Mucosa of rectum (tissue), 2 donors: ENCODE results near the gene C12orf54.

Experiments
- H3K27ac ChIP-seq, 2 donors: one replicate each; pipeline ENCODE4 v1.7.0; 2013; ENCODE audit warnings: inconsistent platforms in 2 of 2, low read depth in 2 of 2, low read length in 2 of 2
- H3K27me3 ChIP-seq, 2 donors: one replicate each; pipeline ENCODE4 v1.7.0; 2013; ENCODE audit warnings: low read length in 2 of 2; ENCODE audit not compliant: control insufficient read depth in 2 of 2, insufficient read depth in 2 of 2
- H3K36me3 ChIP-seq, 2 donors: one replicate each; pipeline ENCODE4 v1.7.0; 2013; ENCODE audit warnings: low read length in 2 of 2; ENCODE audit not compliant: control insufficient read depth in 2 of 2, insufficient read depth in 2 of 2
- H3K4me1 ChIP-seq, 2 donors: one replicate each; pipeline ENCODE4 v1.7.0; 2013; ENCODE audit warnings: low read length in 2 of 2, mild to moderate bottlenecking in 1 of 2; ENCODE audit not compliant: control insufficient read depth in 2 of 2, insufficient read depth in 2 of 2
- H3K4me3 ChIP-seq, 2 donors: one replicate each; pipeline ENCODE4 v1.7.0; 2013; ENCODE audit warnings: low read length in 2 of 2
- H3K9ac ChIP-seq, 2 donors: one replicate each; pipeline ENCODE4 v1.7.0; 2013; ENCODE audit warnings: low read length in 2 of 2, low read depth in 1 of 2, mild to moderate bottlenecking in 1 of 2
- H3K9me3 ChIP-seq, 2 donors: one replicate each; pipeline ENCODE4 v1.7.0; 2013; ENCODE audit warnings: low read length in 2 of 2; ENCODE audit not compliant: control insufficient read depth in 2 of 2
- donor health status: healthy.
- donor health status: Normal muscosa, but diverticular disease.

Gene C12orf54

DNA sequence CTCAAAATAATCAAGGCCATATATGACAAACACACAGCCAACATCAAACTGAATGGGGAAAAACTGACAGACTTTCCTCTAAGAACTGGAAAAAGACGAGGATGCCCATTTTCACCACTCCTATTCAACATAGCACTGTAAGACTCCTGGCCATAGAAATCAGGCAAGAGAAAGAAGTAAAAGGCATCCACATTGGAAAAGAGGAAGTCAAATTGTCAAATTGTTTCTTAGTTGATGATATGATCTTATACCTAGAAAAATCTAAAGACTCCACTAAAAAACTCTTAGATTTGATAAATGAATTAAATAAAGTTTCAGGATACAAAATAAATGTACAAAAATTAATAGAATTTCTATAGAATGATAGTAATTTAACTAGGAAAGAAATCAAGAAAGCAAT, 54.3 kb downstream of the C12orf54 start:
- no peaks in the 10 kb centered on the region for H3K36me3 ChIP-seq
- H3K27me3 ChIP-seq, result no peaks in the 10 kb centered on the region
- H3K9me3 ChIP-seq, result no peaks in the 10 kb centered on the region
- no peak overlapping the region for H3K27ac ChIP-seq
- no peak overlapping the region for H3K4me3 ChIP-seq
- no peak overlapping the region for H3K9ac ChIP-seq
- H3K4me1 ChIP-seq, result no peaks in the 10 kb centered on the region

DNA sequence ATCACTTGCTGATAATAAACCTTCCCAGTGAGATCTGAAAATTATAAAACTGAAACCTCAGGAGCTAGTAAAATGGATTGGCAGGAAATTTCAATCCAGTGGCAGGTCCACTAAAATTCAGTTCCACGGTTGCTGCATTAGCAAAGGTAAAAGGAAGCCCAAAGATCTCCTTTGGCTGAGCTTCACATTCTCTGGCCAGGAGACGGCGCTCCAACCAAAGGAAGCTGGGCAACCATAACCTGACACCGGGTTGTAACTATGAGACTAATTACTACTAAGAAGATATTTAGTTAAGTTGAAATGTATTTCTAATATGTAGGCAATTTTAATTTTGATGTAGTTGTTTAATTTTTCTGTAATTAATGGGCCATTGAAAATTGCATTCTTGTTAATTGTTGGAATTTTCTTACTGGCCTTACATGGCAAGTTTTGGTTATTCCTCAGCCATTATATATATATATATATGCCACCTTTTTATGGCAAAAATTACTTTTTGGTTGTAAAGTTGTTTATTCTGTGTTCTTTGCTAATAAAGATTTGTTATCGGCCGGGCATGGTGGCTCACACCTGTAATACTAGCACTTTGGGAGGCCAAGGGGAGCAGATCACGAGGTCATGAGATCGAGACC, 60.1 kb downstream of the C12orf54 start:
- no peak overlapping the region for H3K4me3 ChIP-seq
- H3K9ac ChIP-seq, result no peak overlapping the region
- no peaks in the 10 kb centered on the region for H3K36me3 ChIP-seq
- H3K27me3 ChIP-seq, result peaks cover 4 to 7% of the 10 kb centered on the region in 2 donors
- H3K9me3 ChIP-seq, result no peaks in the 10 kb centered on the region
- no peaks in the 10 kb centered on the region for H3K4me1 ChIP-seq
- H3K27ac ChIP-seq, result no peak overlapping the region

DNA sequence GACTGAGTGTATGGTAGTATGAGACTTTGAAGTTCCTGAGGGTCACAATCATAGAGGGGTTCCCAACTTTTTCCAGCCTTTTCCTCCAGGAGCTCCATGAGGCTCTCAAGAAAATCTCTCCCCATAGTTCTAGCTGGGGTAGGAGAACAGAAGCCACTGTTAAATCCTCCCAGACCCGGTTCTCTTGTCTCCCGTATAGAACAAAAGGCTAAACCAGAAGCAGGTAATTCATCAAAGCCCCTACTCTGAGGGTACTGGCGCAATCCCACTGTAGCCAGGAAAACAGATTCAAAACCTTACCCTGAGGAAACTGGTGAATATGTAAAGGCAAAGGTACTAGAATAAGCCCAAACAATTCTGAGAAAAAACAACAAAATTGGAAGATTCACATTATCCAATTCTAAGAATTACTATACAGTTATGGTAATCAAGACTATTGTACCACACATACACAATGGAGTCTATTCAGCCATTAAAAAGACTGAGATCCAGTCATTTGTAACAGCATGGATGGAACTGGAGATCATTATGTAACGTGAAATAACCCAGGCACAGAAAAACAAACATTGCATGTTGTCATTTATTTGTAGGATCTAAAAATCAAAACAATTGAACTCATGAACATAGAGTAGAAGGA, 63.7 kb downstream of the C12orf54 start:
- Histone ChIP-seq H3K27ac (no peak overlapping the region), H3K9me3 (no peaks in the 10 kb centered on the region), H3K36me3 (no peaks in the 10 kb centered on the region)

More for the DNA sequence above, 63.7 kb downstream of the C12orf54 start:
- no peaks in the 10 kb centered on the region for H3K4me1 ChIP-seq
- peaks cover 4 to 7% of the 10 kb centered on the region in 2 donors for H3K27me3 ChIP-seq
- no peak overlapping the region for H3K9ac ChIP-seq
- H3K4me3 ChIP-seq, result no peak overlapping the region
